Heart left ventricle (tissue), 13 donors: ENCODE results near the gene OLFML2A.

Experiments
- POLR2A ChIP-seq, 2 donors: fragments of 450-650 bp; IDR thresholded peaks; one replicate each; pipeline ENCODE4 v1.6.1; 2017; ENCODE audit warnings: antibody characterized with exemption in 2 of 2, mild to moderate bottlenecking in 2 of 2, moderate library complexity in 2 of 2
- TF ChIP-seq, protein P1 (sequence below), 12 donors: fragments of 200-600 bp; sonication (generic) in 4 of 12; IDR thresholded peaks; one replicate each; pipeline versions ENCODE4 v1.5.0 to v1.8.0; 2018 to 2022; ENCODE audit warnings: antibody characterized with exemption in 12 of 12, mild to moderate bottlenecking in 5 of 12
- donor health status: ischemic (EF 13 %, LVEDD 7.1; RV severe dilation, severe dysfunction).
- donor health status: DM: no; HTN: yes; CAD: no.
- donor health status: DM: no; HTN: no; CAD: no.
- donor health status: ischemic (EF 25% LVEDD 6.9; RV normal size, moderate dysfunction).
- donor health status: ischemic (EF 25% LVEDD 5.7; RV mildly dilated, moderate dysfunction).
- donor health status: ischemic (EF 35%, LVEDD 5.7; RV mildly dilated, moderate dysfunction).
- donor health status: nonischemic (EF 11% LVEDD 7.7; RV severe dilation, severe dysfunction).
- donor health status: DM: yes; HTN: yes; CAD: no.
- donor health status: PGD.
- donor health status: ischemic (EF 29% LVEDD 5.4; RV normal size, mild dysfunction).
- donor health status: nonischemic (EF 23%, LVEDD 6.1; RV moderate dilation, normal function).

DNA sequence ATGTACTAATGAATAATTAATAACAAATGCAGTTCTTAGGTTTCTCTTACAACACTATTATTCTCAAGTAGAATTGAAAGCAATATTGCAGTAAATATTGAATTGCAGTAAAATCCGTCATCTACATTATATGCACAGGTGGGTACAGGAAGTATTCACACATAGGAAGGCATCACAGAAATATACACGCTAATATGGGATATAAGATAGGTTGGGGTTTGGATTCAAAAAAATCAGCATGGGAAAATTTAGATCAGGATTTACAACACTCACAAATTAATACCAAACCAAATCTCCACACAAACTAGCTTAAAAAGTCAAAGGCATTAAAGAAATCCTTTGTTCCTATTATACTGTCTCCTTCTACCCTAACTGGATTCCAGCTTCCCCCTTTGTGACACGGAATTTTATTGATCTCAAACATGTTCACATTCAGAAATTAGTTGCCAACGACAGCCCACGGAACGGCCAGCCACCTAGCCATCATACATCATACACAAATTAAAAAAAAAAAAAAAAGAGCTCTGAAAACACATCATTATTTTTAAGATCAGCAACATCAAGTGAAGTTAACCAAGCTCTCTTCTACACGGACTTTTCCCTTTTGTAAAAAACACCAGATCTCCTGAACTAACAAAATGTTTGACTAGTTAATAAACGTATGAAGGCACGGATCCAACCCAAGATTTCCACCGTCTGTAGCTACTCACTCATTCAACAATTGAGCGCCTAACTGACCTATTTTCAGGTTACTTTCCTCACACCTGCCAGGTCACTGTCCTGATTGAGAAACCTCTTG is 8.0 kb upstream of the OLFML2A start:
- TF ChIP-seq, protein P1, sequence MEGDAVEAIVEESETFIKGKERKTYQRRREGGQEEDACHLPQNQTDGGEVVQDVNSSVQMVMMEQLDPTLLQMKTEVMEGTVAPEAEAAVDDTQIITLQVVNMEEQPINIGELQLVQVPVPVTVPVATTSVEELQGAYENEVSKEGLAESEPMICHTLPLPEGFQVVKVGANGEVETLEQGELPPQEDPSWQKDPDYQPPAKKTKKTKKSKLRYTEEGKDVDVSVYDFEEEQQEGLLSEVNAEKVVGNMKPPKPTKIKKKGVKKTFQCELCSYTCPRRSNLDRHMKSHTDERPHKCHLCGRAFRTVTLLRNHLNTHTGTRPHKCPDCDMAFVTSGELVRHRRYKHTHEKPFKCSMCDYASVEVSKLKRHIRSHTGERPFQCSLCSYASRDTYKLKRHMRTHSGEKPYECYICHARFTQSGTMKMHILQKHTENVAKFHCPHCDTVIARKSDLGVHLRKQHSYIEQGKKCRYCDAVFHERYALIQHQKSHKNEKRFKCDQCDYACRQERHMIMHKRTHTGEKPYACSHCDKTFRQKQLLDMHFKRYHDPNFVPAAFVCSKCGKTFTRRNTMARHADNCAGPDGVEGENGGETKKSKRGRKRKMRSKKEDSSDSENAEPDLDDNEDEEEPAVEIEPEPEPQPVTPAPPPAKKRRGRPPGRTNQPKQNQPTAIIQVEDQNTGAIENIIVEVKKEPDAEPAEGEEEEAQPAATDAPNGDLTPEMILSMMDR (IDR thresholded peaks at IDR 0.05): no peak
- no peak for TF ChIP-seq POLR2A (IDR thresholded peaks at IDR 0.05)
